Activated B cell treated with CpG ODN at 0.5 μM for 24 hours (primary cell): ENCODE measurements around the gene TMEM183A. TPM values are rescaled to one million over a fixed set of nuclear protein-coding genes. Genes with fewer than 3 reads are reported as not detected.
A peak's percentile ranks its signal among the peaks of the same experiment; 100 is the strongest.

Source experiments
- ATAC-seq: fragments of 200-7000 bp; cut with Tn5 transposase; one replicate; pipeline ENCODE4 v1.10.0; 2021; ENCODE audit warnings: low read depth, mild to moderate bottlenecking, moderate library complexity
- CTCF ChIA-PET: fragments of 350-600 bp; sonication (Branson Sonifier 250); formaldehyde crosslinking; loops from one replicate; lab custom pipeline; 2021; ENCODE audit warnings: antibody characterized with exemption; lab: Charles Lee
- POLR2A ChIA-PET: fragments of 350-600 bp; sonication (Branson Sonifier 250); formaldehyde crosslinking; loops from one replicate; lab custom pipeline; 2021; ENCODE audit warnings: antibody characterized with exemption; lab: Charles Lee
- DNase-seq: peaks from one replicate; pipeline ENCODE4 v3.0.0; 2022
- H3K27ac Mint-ChIP-seq: one replicate; pipeline ENCODE4 v1.8.0; 2020; ENCODE audit warnings: mixed read lengths
- H3K27me3 Mint-ChIP-seq: one replicate; pipeline ENCODE4 v1.8.0; 2021; ENCODE audit warnings: mixed read lengths
- H3K36me3 Mint-ChIP-seq: one replicate; pipeline ENCODE4 v1.8.0; 2021; ENCODE audit warnings: low read depth, mixed read lengths
- H3K4me1 Mint-ChIP-seq: one replicate; pipeline ENCODE4 v1.8.0; 2021; ENCODE audit warnings: mixed read lengths
- H3K4me3 Mint-ChIP-seq: one replicate; pipeline ENCODE4 v1.8.0; 2020; ENCODE audit warnings: mild to moderate bottlenecking, mixed read lengths
- H3K9me3 Mint-ChIP-seq: one replicate; pipeline ENCODE4 v1.8.0; 2020; ENCODE audit warnings: mixed read lengths
- intact Hi-C: fragments of 100-400 bp; cut with micrococcal nuclease; formaldehyde crosslinking; loops from one replicate; pipeline ENCODE4 v1.15.1; 2024
- total RNA-seq: library from RNA; stranded (reverse); gene quantifications from 2 replicates; pipeline ENCODE4 v1.2.3, GENCODE V29; 2022
- TF ChIP-seq, protein P1 (sequence below): fragments of 200-600 bp; IDR thresholded peaks from one replicate; pipeline ENCODE4 v1.8.0; 2022; ENCODE audit warnings: antibody characterized with exemption, mild to moderate bottlenecking

Gene TMEM183A, protein sequence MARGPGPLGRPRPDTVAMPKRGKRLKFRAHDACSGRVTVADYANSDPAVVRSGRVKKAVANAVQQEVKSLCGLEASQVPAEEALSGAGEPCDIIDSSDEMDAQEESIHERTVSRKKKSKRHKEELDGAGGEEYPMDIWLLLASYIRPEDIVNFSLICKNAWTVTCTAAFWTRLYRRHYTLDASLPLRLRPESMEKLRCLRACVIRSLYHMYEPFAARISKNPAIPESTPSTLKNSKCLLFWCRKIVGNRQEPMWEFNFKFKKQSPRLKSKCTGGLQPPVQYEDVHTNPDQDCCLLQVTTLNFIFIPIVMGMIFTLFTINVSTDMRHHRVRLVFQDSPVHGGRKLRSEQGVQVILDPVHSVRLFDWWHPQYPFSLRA
- 62.5 and 70.6 TPM in 2 replicates for total RNA-seq

DNA sequence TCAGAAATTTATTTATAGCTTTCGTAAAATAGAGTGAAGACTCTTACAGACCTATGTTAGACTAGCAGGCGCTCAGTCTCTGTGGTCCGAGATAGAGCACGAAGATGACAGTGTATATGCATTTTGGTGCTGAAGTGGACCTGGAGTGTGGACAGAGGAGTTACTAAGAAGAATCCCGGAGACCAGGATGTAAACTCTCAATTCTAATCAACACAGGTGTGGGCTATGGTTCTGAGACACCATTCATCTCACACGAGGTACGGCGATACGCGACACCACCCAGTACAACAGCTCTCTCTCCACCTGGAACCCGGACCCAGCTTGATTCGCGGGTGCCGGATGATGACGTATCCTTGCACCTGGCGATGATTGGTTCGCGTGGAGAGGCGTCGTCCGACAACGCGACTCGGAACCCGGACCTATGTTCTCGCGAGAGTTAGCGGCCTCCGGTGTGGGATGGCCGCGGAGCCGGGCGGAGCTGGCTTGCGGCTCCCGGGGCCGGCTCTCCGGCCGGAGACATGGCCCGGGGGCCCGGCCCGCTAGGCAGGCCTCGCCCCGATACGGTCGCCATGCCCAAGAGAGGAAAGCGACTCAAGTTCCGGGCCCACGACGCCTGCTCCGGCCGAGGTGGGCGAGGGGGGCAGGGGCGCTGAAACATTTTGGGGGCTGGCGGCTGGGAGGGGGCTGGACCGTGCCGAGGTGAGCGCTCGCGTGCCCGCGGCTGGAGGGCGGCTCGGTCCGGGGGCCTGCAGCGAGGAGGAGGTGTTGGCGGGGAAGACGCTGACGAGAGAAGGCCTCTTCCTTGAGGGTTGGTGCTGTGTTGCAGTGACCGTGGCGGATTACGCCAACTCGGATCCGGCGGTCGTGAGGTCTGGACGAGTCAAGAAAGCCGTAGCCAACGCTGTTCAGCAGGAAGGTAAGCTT is at the start of gene TMEM183A:
Gene TMEM183A, plus strand, starts transcription at position 427 of the 924 bp plus-strand sequence. Its CDS starts 92 bp downstream, at position 519.
- POLR2A ChIA-PET, result interaction anchor here (0.6 to 2.6 kb wide), 28 partner anchors 10 to 1800 kb away, joined by 3 to 37 read pairs (median 5); partner anchors contain the start of genes ARL8A, ATP2B4, CYB5R1 and KDM5B
- TF ChIP-seq, protein P1, sequence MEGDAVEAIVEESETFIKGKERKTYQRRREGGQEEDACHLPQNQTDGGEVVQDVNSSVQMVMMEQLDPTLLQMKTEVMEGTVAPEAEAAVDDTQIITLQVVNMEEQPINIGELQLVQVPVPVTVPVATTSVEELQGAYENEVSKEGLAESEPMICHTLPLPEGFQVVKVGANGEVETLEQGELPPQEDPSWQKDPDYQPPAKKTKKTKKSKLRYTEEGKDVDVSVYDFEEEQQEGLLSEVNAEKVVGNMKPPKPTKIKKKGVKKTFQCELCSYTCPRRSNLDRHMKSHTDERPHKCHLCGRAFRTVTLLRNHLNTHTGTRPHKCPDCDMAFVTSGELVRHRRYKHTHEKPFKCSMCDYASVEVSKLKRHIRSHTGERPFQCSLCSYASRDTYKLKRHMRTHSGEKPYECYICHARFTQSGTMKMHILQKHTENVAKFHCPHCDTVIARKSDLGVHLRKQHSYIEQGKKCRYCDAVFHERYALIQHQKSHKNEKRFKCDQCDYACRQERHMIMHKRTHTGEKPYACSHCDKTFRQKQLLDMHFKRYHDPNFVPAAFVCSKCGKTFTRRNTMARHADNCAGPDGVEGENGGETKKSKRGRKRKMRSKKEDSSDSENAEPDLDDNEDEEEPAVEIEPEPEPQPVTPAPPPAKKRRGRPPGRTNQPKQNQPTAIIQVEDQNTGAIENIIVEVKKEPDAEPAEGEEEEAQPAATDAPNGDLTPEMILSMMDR, result no peak
- Mint-ChIP-seq H3K36me3 (peaks cover 37% of the 10 kb centered on the region), H3K27ac (peak within 1 kb of the TSS; percentile 97), H3K27me3 (no peaks in the 10 kb centered on the region), H3K4me1 (peaks cover 35% of the 10 kb centered on the region), H3K4me3 (peak within 1 kb of the TSS; percentile 96), H3K9me3 (peaks cover 4% of the 10 kb centered on the region)
- DNase-seq (peak; percentile 82), ATAC-seq (peak; percentile 86)
- intact Hi-C loops, result loop anchor here (1.0 to 5.0 kb wide), 12 partner anchors 19 to 1405 kb away; partner anchors contain the start of genes ADIPOR1, KLHL12, PCAT6 and PPFIA4
- CTCF ChIA-PET, result interaction anchor here (1.0 to 2.7 kb wide), 3 partner anchors 8 to 256 kb away, joined by 3 to 8 read pairs (median 3); no protein-coding TSS in a partner anchor

DNA sequence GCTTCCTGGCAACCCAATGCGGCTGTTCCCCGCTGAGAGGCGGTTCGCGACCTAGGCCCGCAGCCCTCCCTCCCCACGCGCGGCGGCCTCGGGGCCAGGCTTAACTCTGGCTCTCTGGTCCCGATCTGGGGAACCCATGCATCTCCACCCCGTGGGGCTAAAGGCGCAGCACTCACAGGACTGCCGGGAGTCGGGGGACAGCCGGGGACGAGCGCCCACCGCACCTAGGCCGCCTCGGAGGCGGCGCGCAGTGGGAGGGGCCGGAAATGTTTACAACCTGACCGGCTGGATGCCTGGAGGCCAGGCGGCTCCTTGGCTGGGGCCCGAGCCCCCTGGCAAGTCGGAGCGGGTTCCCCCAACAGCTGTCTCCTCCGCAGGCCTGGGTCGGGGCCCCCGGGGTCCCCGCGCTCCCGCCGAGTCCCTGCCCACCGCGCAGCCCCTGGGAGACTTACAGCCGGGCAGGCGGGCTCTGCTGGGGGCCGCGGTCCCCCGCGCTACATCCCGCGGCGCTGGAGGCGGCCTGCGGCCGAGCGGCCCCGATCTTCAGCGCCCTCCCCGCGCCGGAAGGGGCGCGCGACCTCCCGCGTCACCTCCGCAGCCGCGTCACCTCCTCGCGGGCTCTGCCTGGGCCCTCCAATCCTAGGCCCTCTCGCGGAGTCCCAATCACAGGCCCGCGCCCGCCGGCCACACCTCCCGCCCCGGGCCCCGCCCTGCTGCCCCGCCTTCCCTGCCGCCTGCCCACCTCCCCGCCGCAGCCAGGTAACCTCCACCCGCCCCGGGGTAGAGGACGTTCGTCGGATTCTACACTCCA is 49.2 kb upstream of the TMEM183A start, which contains the start of gene ADIPOR1:
Gene ADIPOR1, minus strand, starts transcription at position 580 of the 811 bp plus-strand sequence. CDS start 7,242 bp downstream, outside the sequence.
- peaks cover 34% of the 10 kb centered on the region for H3K4me1 Mint-ChIP-seq
- POLR2A ChIA-PET, result interaction anchor here (0.6 to 1.0 kb wide), 3 partner anchors 10 to 71 kb away, joined by 3 to 6 read pairs (median 4); partner anchors contain the start of gene KLHL12
- ATAC-seq (peak; percentile 99), DNase-seq (peak; percentile 92)
- no peaks in the 10 kb centered on the region for H3K9me3 Mint-ChIP-seq
- H3K27ac Mint-ChIP-seq, result peak within 1 kb of the TSS; percentile 86
- no peaks in the 10 kb centered on the region for H3K27me3 Mint-ChIP-seq
- peak within 1 kb of the TSS; percentile 90 for H3K4me3 Mint-ChIP-seq
- TF ChIP-seq, protein P1, result no peak
- H3K36me3 Mint-ChIP-seq, result peaks cover 27% of the 10 kb centered on the region
- CTCF ChIA-PET, result no interaction called here
- intact Hi-C loops, result loop anchor here (1.0 to 2.0 kb wide), 5 partner anchors 9 to 69 kb away; partner anchors contain the start of genes CYB5R1, KLHL12, RABIF and TMEM183A

DNA sequence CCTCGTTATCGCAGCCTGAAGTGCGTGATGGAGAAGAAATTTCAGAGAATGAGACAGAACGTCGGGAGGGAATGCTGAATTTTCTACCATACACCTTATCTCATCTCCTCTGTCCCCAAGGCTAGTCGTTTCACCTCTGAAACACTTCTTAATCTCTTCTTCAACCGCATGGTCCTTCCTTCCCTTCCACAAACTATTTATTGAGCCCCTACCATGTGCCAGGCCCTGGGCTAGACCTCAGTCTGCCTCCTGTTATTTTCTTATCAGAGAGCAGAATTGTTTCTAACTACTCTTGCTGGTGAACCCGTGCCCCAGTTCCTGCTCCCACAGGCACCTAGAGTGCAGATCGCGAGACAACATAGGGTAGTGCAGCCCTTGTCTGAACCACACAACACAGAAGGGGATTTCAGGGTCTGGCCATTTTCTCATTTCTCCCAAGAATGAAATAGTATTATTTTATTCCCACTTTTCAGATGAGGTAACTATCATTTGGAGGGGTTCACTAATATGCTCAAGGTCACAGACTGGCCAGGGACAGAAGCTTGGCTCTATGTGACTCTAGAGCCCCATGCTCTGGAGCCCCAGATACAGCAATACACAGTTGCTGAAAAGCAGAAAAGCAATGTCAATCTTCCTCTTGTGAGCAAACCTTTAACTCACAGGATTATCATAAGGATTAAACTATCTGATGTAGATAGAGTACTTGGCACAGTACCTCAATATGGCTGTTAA is 48.5 kb upstream of the TMEM183A start:
- DNase-seq (peak; percentile 17), ATAC-seq (no peak)
- TF ChIP-seq, protein P1, result no peak
- Mint-ChIP-seq H3K27me3 (no peaks in the 10 kb centered on the region), H3K4me1 (peaks cover 31% of the 10 kb centered on the region), H3K27ac (peak overlapping the region; percentile 86), H3K9me3 (no peaks in the 10 kb centered on the region), H3K36me3 (peaks cover 35% of the 10 kb centered on the region), H3K4me3 (peak overlapping the region; percentile 90)
- intact Hi-C loops, result loop anchor here (1.0 to 2.0 kb wide), 5 partner anchors 9 to 70 kb away; partner anchors contain the start of genes CYB5R1, KLHL12, RABIF and TMEM183A
- ChIA-PET POLR2A (interaction anchor here (0.6 to 1.3 kb wide), 3 partner anchors 9 to 31 kb away, joined by 3 to 8 read pairs (median 6); partner anchors contain the start of genes CYB5R1 and KLHL12), CTCF (no interaction called here)

DNA sequence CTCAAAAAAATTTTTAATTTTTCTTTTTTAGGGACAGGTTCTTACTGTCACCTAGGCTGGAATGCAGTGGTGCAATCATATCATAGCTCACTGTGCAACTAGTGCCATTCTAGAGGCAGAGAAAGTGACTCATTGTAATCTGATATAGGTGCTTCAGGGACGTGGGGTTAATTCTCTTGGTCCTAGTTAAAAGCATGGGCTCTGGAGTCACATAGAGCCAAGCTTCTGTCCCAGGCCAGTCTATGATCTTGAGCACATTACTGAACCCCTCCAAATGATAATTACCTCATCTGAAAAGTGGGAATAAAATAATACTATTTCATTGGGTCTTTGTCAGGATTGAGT is 47.9 kb upstream of the TMEM183A start:
- TF ChIP-seq, protein P1, result no peak
- Mint-ChIP-seq H3K9me3 (no peaks in the 10 kb centered on the region), H3K36me3 (peaks cover 35% of the 10 kb centered on the region), H3K27ac (no peak overlapping the region), H3K4me1 (peaks cover 28% of the 10 kb centered on the region), H3K4me3 (no peak overlapping the region), H3K27me3 (no peaks in the 10 kb centered on the region)
- ATAC-seq (no peak), DNase-seq (no peak)
- intact Hi-C loops, result loop anchor here (2.0 kb wide), 3 partner anchors 40 to 70 kb away; partner anchors contain the start of genes RABIF and TMEM183A
- POLR2A ChIA-PET, result interaction anchor here (1.3 kb wide), 1 partner anchor 9 kb away, joined by 8 read pairs; the partner anchor contains the start of gene CYB5R1
- CTCF ChIA-PET, result no interaction called here
